ENCODE measurements around the gene ESR2.
"Not testable (repeated sequence)": the region's sequence is repeated elsewhere in the genome, so short reads cannot be mapped to it uniquely, and the experiment has no call there.

- TF ChIP-seq, protein P1, sequence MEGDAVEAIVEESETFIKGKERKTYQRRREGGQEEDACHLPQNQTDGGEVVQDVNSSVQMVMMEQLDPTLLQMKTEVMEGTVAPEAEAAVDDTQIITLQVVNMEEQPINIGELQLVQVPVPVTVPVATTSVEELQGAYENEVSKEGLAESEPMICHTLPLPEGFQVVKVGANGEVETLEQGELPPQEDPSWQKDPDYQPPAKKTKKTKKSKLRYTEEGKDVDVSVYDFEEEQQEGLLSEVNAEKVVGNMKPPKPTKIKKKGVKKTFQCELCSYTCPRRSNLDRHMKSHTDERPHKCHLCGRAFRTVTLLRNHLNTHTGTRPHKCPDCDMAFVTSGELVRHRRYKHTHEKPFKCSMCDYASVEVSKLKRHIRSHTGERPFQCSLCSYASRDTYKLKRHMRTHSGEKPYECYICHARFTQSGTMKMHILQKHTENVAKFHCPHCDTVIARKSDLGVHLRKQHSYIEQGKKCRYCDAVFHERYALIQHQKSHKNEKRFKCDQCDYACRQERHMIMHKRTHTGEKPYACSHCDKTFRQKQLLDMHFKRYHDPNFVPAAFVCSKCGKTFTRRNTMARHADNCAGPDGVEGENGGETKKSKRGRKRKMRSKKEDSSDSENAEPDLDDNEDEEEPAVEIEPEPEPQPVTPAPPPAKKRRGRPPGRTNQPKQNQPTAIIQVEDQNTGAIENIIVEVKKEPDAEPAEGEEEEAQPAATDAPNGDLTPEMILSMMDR (IDR thresholded peaks at IDR 0.05; ENCODE audit: low read depth, low read length), result not testable (repeated sequence)
- not testable (repeated sequence) for TF ChIP-seq EZH2phosphoT487 (IDR thresholded peaks at IDR 0.05; ENCODE audit: low read depth)
Measured at GRCh38 chr14:64037869-64038745, 256.1 kb downstream of the ESR2 start.

All from OCI-LY3 (cell line).